ENCODE data around the gene ELOVL6. TPM values are rescaled to one million over a fixed set of nuclear protein-coding genes. Genes with fewer than 3 reads are reported as not detected.

ELOVL6 gene
- total RNA-seq, 1 donor from 2014 or later, result 51.6 TPM

DNA sequence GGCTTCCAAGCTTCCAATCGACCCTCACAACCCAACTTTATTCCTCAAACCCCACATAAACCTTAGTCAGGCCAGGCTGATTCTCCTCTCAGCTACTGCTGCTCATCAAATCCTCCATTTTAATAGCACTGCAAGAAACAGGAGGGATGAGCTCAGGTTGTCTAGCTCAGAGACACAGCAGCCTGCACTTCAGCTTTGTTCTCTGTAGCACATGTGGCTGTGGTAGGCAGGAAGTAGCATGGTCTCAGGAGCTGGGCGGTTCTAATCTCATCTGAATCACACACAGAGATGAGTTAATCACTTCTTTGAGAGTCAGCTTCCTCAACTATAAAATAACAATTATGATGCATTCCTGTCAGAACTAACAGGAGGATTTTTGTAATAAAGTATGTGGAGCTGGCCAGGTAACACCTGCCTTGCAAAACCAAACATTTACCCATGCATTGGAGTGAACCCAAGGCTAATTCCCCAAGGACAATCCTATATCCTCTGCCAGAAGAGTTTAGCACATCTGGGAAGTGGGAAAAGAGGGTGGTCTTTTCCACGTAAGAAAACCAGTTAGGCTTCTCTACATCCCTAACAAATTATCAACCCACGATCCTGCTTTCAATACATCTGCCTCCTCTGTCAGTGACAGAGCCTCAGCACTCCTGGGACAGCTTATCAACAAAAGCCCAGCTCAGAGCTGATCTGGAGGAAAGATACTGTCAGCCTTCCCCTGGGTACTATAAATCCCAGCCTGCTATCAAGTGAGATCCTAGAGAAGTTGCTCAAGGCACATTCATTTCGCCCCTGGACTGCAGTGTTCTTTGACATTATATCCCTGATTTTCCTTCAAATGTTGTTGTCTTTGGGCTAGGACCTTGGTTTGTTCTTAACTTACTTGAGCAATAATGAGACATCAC lies 32.8 kb downstream of the ELOVL6 start:
- peak overlapping the region; percentile 66 for H3K4me3 Mint-ChIP-seq
- peak overlapping the region; percentile 93 for H3K27ac Mint-ChIP-seq
- no peaks in the 10 kb centered on the region for H3K27me3 Mint-ChIP-seq
- DNase-seq (ENCODE audit: extremely low spot score, unreplicated experiment), result no peak
- TF ChIP-seq, protein P1, sequence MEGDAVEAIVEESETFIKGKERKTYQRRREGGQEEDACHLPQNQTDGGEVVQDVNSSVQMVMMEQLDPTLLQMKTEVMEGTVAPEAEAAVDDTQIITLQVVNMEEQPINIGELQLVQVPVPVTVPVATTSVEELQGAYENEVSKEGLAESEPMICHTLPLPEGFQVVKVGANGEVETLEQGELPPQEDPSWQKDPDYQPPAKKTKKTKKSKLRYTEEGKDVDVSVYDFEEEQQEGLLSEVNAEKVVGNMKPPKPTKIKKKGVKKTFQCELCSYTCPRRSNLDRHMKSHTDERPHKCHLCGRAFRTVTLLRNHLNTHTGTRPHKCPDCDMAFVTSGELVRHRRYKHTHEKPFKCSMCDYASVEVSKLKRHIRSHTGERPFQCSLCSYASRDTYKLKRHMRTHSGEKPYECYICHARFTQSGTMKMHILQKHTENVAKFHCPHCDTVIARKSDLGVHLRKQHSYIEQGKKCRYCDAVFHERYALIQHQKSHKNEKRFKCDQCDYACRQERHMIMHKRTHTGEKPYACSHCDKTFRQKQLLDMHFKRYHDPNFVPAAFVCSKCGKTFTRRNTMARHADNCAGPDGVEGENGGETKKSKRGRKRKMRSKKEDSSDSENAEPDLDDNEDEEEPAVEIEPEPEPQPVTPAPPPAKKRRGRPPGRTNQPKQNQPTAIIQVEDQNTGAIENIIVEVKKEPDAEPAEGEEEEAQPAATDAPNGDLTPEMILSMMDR (conservative IDR thresholded peaks at IDR 0.05), result no peak
- no peaks in the 10 kb centered on the region for H3K9me3 Mint-ChIP-seq
- peaks cover 22% of the 10 kb centered on the region for H3K4me1 Mint-ChIP-seq (ENCODE audit: unreplicated experiment)
- peaks cover 23% of the 10 kb centered on the region for H3K36me3 Mint-ChIP-seq

DNA sequence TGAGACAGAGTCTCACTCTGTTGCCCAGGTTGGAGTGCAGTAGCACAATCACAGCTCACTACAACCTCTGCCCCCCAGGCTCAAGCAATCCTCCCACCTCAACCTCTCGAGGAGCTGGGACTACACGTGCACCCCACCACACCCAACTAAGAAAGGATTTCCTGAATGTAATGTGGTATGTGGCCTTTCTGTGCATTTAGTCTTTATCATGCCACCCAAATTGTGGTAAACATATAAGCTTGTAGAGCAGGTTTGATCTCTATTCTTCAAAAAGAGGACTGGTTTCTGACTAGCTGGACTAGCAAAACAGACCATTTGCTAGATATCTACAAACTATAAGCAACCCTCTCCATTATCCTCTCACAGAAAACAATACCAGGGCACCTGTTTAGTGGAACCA lies 33.6 kb downstream of the ELOVL6 start:
- H3K27ac Mint-ChIP-seq, result peak overlapping the region; percentile 93
- no peaks in the 10 kb centered on the region for H3K27me3 Mint-ChIP-seq
- H3K36me3 Mint-ChIP-seq, result peaks cover 18% of the 10 kb centered on the region
- H3K4me1 Mint-ChIP-seq (ENCODE audit: unreplicated experiment), result peaks cover 25% of the 10 kb centered on the region
- DNase-seq (ENCODE audit: extremely low spot score, unreplicated experiment), result no peak
- peak overlapping the region; percentile 66 for H3K4me3 Mint-ChIP-seq
- H3K9me3 Mint-ChIP-seq, result no peaks in the 10 kb centered on the region
- TF ChIP-seq, protein P1 (conservative IDR thresholded peaks at IDR 0.05), result no peak

DNA sequence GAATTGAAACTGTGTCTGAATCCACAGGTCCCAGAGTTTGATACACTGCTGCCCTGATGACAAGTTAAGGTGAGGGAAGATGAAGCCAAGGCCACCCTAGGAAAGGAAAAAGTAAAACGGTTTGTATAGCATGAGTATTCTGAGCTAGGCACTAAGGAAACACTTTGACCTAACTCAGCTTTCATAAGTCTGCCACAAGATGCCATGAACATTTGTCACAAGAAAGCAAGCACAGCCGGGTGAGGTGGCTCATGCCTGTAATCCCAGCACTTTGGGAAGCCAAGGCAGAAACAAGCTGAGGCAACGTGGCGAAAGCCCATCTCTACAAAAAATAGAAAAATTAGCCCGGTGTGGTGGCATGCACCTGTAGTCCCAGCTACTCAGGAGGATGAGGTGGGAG lies 34.2 kb downstream of the ELOVL6 start:
- Mint-ChIP-seq H3K4me3 (no peak overlapping the region), H3K27ac (peak overlapping the region; percentile 14), H3K4me1 (ENCODE audit: unreplicated experiment) (peaks cover 30% of the 10 kb centered on the region), H3K27me3 (no peaks in the 10 kb centered on the region), H3K9me3 (no peaks in the 10 kb centered on the region), H3K36me3 (peaks cover 18% of the 10 kb centered on the region)
- TF ChIP-seq, protein P1 (conservative IDR thresholded peaks at IDR 0.05), result no peak
- no peak for DNase-seq (ENCODE audit: extremely low spot score, unreplicated experiment)

DNA sequence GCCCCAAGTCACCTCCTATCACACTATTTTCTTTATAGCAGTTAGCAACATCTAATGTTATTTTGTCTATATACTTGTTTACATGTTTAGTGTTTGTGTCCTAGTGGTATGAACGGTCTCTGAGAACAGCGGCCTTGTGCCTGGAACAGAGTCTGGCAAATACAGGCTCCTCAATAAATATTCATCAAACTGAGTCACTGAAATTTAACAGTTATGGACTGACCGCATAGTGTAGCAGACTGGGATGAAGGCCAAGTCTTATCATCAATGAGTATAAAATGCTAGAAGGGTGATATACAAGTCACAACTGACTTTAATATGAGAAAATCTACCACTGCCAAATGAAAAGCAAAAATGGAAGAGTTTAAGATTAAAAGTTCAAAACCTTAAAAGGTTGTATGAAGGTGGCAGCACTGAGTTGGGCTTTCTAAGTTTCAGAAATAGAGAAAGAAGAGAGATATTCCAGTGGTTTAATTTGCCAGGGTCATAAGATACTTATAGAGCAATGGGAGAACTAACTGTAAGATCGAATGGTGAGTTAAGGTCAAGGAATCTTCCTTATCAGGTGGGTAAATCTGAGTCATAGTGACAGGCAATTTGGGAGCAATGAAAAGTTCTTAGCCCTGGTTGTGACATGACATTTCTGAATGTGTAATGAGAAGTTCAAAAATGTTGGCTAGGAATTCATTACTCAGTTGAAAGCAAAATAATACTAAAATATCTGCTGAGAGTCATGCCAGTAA lies 34.9 kb downstream of the ELOVL6 start:
- Mint-ChIP-seq H3K4me3 (no peak overlapping the region), H3K27ac (peak overlapping the region; percentile 14), H3K9me3 (no peaks in the 10 kb centered on the region), H3K36me3 (peaks cover 18% of the 10 kb centered on the region), H3K4me1 (ENCODE audit: unreplicated experiment) (peaks cover 30% of the 10 kb centered on the region), H3K27me3 (no peaks in the 10 kb centered on the region)
- DNase-seq (ENCODE audit: extremely low spot score, unreplicated experiment), result no peak
- TF ChIP-seq, protein P1 (conservative IDR thresholded peaks at IDR 0.05), result no peak

DNA sequence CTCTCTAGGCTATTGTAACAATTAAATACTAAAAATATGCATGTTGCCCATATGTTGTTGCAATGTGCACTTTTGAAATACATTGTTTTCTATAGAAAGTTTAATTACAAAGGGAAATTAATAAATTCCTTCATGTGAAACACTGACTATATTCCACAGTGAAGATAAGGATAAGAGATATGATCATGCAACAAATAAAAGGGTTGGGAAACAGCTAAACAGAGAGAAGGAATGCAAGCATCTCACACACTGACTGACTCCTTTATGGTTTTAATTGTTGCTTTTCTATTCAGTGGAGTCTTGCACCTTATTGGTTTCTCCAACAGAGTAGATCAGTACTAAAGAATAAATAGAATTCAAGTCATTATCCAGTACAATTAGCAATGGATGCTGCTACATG lies 37.8 kb downstream of the ELOVL6 start:
- Mint-ChIP-seq H3K4me1 (ENCODE audit: unreplicated experiment) (peaks cover 34% of the 10 kb centered on the region), H3K27me3 (no peaks in the 10 kb centered on the region), H3K9me3 (no peaks in the 10 kb centered on the region), H3K4me3 (no peak overlapping the region), H3K36me3 (peaks cover 18% of the 10 kb centered on the region), H3K27ac (no peak overlapping the region)
- no peak for DNase-seq (ENCODE audit: extremely low spot score, unreplicated experiment)
- TF ChIP-seq, protein P1 (conservative IDR thresholded peaks at IDR 0.05), result no peak

Data from type B pancreatic cell (in vitro differentiated cells).